Thyroid gland (tissue), 4 donors: Measurements from ENCODE around the gene MYO15A. TPM values are rescaled to one million over a fixed set of nuclear protein-coding genes. Genes with fewer than 3 reads are reported as not detected.

Experiments used
- DNase-seq, 2 donors: peaks; one replicate each; pipeline ENCODE4 v3.0.0-alpha.2; 2019
- H3K27ac ChIP-seq, 3 donors: fragments of 200-600 bp; sonication (generic); 1 replicate in 2 of 3; 2 replicates in 1 of 3; pipeline ENCODE4 v1.5.1; 2016 to 2019; ENCODE audit warnings: mild to moderate bottlenecking in 1 of 3, moderate library complexity in 1 of 3
- H3K27me3 ChIP-seq: fragments of 200-600 bp; sonication (generic); one replicate; pipeline ENCODE4 v1.5.1; 2019
- H3K36me3 ChIP-seq, 2 donors: fragments of 200-600 bp; sonication (generic); one replicate each; pipeline ENCODE4 v1.5.1; 2016 to 2019
- H3K4me1 ChIP-seq, 2 donors: fragments of 200-600 bp; sonication (generic); one replicate each; pipeline ENCODE4 v1.5.1; 2017 to 2019
- H3K4me3 ChIP-seq, 3 donors: fragments of 200-600 bp; sonication (generic); replicated peaks in 1 of 3; 1 replicate in 2 of 3; 2 replicates in 1 of 3; pipeline ENCODE4 v1.5.1; 2016; ENCODE audit warnings: mild to moderate bottlenecking in 1 of 3
- H3K9me3 ChIP-seq: fragments of 200-600 bp; sonication (generic); one replicate; pipeline ENCODE4 v1.5.1; 2017
- POLR2A ChIP-seq, 2 donors: fragments of 450-650 bp; IDR thresholded peaks; one replicate each; pipeline ENCODE4 v1.6.1; 2017; ENCODE audit warnings: antibody characterized with exemption in 2 of 2, mild to moderate bottlenecking in 2 of 2, moderate library complexity in 1 of 2
- WGBS, 2 donors: methylation state at CpG; one replicate each; pipeline ENCODE4 v1.1.5; 2017; 5-methylcytosine and 5-hydroxymethylcytosine counted together
- intact Hi-C: fragments of 100-400 bp; cut with DNase I; formaldehyde crosslinking; loops from one replicate; pipeline ENCODE4 v1.15.1; 2023
- total RNA-seq, 4 donors: library from RNA; depleted of rRNA; stranded (reverse); fragments of >200 nt; gene quantifications; one replicate each; pipeline ENCODE4 v1.2.3, GENCODE V29; 2016
- TF ChIP-seq, protein P1 (sequence below), 6 experiments: fragments of 200-600 bp in 3 of 6; fragments of 450-650 bp in 3 of 6; sonication (generic) in 3 of 6; IDR thresholded peaks; one replicate each; pipeline ENCODE4 v1.5.1; 2016 to 2019; ENCODE audit warnings: antibody characterized with exemption in 6 of 6, mild to moderate bottlenecking in 2 of 6, inconsistent platforms in 1 of 6, moderate library complexity in 1 of 6

MYO15A gene
- total RNA-seq, 4 donors from 2014 or later: 1.3 to 3.6 (median 1.7) TPM

DNA sequence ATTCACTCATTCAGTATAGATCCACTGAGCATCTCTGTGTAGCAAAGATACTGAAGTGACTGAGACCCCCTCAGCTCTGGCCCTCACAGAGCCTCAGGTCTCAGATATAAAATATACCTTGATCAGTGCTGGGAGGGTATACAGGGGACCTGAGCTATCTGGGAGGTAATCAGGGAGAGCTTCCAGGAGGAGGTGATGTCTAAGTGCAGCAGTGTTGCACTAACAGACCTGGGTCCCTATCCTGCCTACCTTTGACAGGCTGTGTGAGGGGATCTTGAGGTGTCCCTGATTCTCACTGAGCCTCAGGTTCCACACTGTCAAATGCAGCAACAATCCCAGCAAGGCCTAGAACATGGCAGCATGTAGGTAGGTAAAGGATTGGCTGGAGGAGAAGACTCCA, 68.6 kb downstream of the MYO15A start:
- no peak for DNase-seq
- Histone ChIP-seq H3K9me3 (no peaks in the 10 kb centered on the region), H3K36me3 (no peaks in the 10 kb centered on the region), H3K4me1 (peaks cover 2 to 4% of the 10 kb centered on the region in 2 donors), H3K27ac (no peak overlapping the region), H3K27me3 (no peaks in the 10 kb centered on the region), H3K4me3 (no peak overlapping the region)
- intact Hi-C loops: no loop called here
- TF ChIP-seq, protein P1, sequence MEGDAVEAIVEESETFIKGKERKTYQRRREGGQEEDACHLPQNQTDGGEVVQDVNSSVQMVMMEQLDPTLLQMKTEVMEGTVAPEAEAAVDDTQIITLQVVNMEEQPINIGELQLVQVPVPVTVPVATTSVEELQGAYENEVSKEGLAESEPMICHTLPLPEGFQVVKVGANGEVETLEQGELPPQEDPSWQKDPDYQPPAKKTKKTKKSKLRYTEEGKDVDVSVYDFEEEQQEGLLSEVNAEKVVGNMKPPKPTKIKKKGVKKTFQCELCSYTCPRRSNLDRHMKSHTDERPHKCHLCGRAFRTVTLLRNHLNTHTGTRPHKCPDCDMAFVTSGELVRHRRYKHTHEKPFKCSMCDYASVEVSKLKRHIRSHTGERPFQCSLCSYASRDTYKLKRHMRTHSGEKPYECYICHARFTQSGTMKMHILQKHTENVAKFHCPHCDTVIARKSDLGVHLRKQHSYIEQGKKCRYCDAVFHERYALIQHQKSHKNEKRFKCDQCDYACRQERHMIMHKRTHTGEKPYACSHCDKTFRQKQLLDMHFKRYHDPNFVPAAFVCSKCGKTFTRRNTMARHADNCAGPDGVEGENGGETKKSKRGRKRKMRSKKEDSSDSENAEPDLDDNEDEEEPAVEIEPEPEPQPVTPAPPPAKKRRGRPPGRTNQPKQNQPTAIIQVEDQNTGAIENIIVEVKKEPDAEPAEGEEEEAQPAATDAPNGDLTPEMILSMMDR (IDR thresholded peaks at IDR 0.05): no peak
- no peak for TF ChIP-seq POLR2A (IDR thresholded peaks at IDR 0.05)

DNA sequence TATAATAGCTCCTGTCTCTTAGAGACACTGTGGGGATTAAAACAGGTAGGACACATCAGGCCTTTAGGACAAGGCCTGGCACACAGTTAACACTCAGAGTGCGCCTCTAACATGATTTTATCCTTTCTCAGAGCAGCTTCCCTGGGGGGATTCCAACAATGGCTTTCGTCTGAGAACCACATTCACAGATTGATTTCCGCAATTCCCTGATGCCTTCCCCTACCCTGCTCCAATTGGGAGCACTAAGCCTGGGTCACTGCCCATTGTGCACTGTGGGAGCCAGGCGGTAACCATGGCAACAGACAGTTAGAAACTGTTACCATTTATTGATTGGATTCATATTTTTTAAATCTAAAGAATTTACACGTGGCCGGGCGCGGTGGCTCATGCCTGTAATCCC, 69.2 kb downstream of the MYO15A start:
- no peaks in the 10 kb centered on the region for H3K9me3 ChIP-seq
- 90 to 96% methylated on average over 8 of the region's 8 CpGs for WGBS, 2 donors
- H3K4me1 ChIP-seq: peaks cover 7 to 9% of the 10 kb centered on the region in 2 donors
- intact Hi-C loops: no loop called here
- no peak for DNase-seq
- no peak overlapping the region for H3K27ac ChIP-seq
- no peaks in the 10 kb centered on the region for H3K27me3 ChIP-seq
- TF ChIP-seq, protein P1 (IDR thresholded peaks at IDR 0.05): no peak
- no peak for TF ChIP-seq POLR2A (IDR thresholded peaks at IDR 0.05)
- H3K36me3 ChIP-seq: no peaks in the 10 kb centered on the region
- no peak overlapping the region for H3K4me3 ChIP-seq

DNA sequence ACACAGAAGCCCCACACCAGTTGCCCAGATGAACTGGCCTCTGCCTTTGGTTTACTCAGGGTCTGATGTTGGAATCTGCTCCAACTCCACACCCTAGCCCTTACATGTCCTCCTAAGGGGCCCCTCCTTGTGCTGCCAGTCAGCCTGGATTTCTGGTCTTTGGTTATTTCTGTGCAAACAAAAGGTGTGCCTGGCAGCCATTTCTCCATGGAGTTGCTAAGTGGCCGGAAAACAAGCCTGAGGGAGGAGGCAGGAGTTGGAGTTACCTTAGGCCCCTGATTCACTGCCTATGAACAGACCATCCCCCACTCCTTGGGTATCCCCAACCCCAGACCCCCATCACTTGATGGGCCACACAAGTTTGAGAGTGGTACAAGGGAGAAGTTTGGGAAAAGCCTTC, 70.6 kb downstream of the MYO15A start:
- Histone ChIP-seq H3K27ac (no peak overlapping the region), H3K9me3 (no peaks in the 10 kb centered on the region), H3K4me3 (no peak overlapping the region), H3K4me1 (peaks cover 7 to 9% of the 10 kb centered on the region in 2 donors), H3K36me3 (no peaks in the 10 kb centered on the region), H3K27me3 (no peaks in the 10 kb centered on the region)
- no peak for TF ChIP-seq POLR2A (IDR thresholded peaks at IDR 0.05)
- TF ChIP-seq, protein P1 (IDR thresholded peaks at IDR 0.05): no peak
- no peak for DNase-seq
- WGBS, 2 donors: 89 to 100% methylated on average over 1 of the region's 1 CpG
- intact Hi-C loops: no loop called here

DNA sequence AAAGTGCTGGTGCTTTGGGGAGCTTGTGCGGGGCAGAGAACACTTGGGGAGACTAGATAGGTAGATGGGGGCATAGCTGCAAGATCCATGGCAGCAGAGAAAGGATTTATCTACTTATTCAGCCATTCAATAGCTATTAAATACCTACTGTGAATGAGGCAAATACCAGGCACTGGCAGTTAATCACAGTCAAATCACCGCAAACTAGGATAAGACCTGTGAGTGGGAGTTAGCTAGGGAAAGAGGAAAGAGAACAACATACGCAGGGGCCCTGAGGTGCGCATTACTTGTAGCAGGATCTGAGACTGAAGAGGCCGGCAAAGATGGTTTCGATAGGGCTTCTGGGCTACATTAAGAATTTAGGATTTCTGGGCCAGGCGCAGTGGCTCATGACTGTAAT, 71.2 kb downstream of the MYO15A start:
- Histone ChIP-seq H3K4me3 (no peak overlapping the region), H3K27ac (no peak overlapping the region), H3K4me1 (peaks cover 7 to 9% of the 10 kb centered on the region in 2 donors), H3K9me3 (no peaks in the 10 kb centered on the region), H3K36me3 (no peaks in the 10 kb centered on the region), H3K27me3 (no peaks in the 10 kb centered on the region)
- intact Hi-C loops: no loop called here
- TF ChIP-seq, protein P1 (IDR thresholded peaks at IDR 0.05): no peak
- no peak for TF ChIP-seq POLR2A (IDR thresholded peaks at IDR 0.05)
- no peak for DNase-seq
- 87 to 93% methylated on average over 7 of the region's 7 CpGs for WGBS, 2 donors

DNA sequence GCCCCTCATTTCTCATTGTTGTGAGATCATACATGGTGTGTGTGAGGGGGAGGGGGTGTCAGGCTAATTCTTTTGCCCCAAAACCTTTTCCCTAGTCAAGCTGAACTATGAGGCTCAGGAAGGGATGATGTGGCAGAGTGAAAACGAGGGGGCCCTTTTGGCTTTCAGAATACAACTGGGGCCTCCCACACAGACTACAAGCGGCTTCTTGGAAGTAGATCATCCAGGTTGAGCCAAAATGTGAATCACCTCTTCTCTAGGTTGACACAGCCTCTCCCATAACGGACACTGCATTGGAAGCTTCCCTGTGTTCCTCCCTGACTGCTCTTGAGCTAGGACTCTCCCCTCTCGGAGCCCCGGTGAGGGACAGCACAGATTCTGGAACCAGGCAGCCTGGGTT, 72.8 kb downstream of the MYO15A start:
- 84 to 96% methylated on average over 4 to 5 of the region's 5 CpGs for WGBS, 2 donors
- H3K9me3 ChIP-seq: no peaks in the 10 kb centered on the region
- H3K36me3 ChIP-seq: no peaks in the 10 kb centered on the region
- no peak overlapping the region for H3K4me3 ChIP-seq
- TF ChIP-seq, protein P1 (IDR thresholded peaks at IDR 0.05): no peak
- TF ChIP-seq POLR2A (IDR thresholded peaks at IDR 0.05): no peak
- H3K4me1 ChIP-seq: peaks cover 19 to 21% of the 10 kb centered on the region in 2 donors
- H3K27ac ChIP-seq: no peak overlapping the region
- intact Hi-C loops: no loop called here
- DNase-seq: no peak
- no peaks in the 10 kb centered on the region for H3K27me3 ChIP-seq
